ENCODE results near the gene PCBP3. TPM values are rescaled to one million over a fixed set of nuclear protein-coding genes. Genes with fewer than 3 reads are reported as not detected.
"Not testable (repeated sequence)": the region's sequence is repeated elsewhere in the genome, so short reads cannot be mapped to it uniquely, and the experiment has no call there.

PCBP3 gene
- total and polyA plus RNA-seq, 2 donors (not counting 3 experiments of a cell fraction or from before 2014, with no cell fraction given): 0.06 to 1.1 TPM

DNA sequence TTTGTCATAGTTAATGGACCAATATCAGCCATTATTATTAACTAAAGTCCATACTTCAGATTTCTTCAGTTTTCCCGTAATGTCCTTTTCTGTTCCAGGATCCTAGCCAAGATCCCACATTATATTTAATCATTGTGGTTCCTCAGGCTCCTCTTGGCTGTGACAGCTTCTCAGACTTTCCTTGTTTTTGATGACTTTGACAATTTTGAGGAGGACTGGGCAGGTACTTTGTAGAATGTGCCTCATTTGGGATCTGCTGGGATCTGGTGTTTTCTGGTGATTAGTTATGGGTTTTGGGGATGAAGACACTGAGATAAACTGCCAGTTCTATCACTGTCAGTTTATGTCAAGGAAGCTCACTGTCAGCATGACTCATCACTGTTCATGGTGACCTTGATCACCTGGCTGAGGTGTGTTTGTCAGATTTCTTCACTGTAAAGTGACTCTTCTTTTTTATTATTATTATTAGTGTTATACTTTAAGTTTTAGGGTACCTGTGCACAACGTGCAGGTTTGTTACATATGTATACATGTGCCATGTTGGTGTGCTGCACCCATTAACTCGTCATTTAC, 66.3 kb downstream of the PCBP3 start:
- H3K9me1 ChIP-seq (replicated peaks; ENCODE audit: control insufficient read depth, extremely low read depth, insufficient read depth, low read length): no peaks in the 10 kb centered on the region
- no peak overlapping the region for H3K4me3 ChIP-seq (replicated peaks in 1 of 3; ENCODE audit: insufficient read depth in 1 of 3, low read depth in 1 of 3, low read length in 3 of 3)
- DNase-seq (ENCODE audit: low read depth, low spot score) (no peak), FAIRE-seq (no peak)
- no peak overlapping the region for H3K27ac ChIP-seq (ENCODE audit: insufficient read depth, low read depth, low read length)
- intact Hi-C loops (cut with micrococcal nuclease) (no loop called here), dilution Hi-C loops (cut with MboI; ENCODE audit: extremely low pct_ligation_motif_present, low sequenced_read_pairs) (no loop called here)
- H2AFZ ChIP-seq (ENCODE audit: low read depth, low read length): no peak overlapping the region
- BruUV-seq (replicated peaks): no TSS peak
- no peaks in the 10 kb centered on the region for H3K9me3 ChIP-seq (replicated peaks; ENCODE audit: control insufficient read depth, insufficient read depth, low read length)
- no peak overlapping the region for H3K4me2 ChIP-seq (ENCODE audit: insufficient read depth, low read length)
- no peaks in the 10 kb centered on the region for H3K36me3 ChIP-seq (ENCODE audit: control insufficient read depth in 2 of 2, extremely low read depth in 1 of 2, insufficient read depth in 2 of 2, low read length in 2 of 2)
- ChIA-PET POLR2A (no interaction called here), CTCF (no interaction called here)
- H3K9ac ChIP-seq (replicated peaks; ENCODE audit: extremely low read depth, insufficient read depth, low read length): no peak overlapping the region
- TF ChIP-seq, protein P1, sequence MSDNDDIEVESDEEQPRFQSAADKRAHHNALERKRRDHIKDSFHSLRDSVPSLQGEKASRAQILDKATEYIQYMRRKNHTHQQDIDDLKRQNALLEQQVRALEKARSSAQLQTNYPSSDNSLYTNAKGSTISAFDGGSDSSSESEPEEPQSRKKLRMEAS (IDR thresholded peaks at IDR 0.05; ENCODE audit: insufficient read depth, insufficient read length): no peak
- TF ChIP-seq MYC (IDR thresholded peaks at IDR 0.05; ENCODE audit: low read depth, low read length) (no peak), POLR2A (IDR thresholded peaks at IDR 0.05; ENCODE audit: low read depth, low read length) (no peak), GATA2 (IDR thresholded peaks at IDR 0.05; ENCODE audit: insufficient read depth, insufficient read length, low read depth, low read length) (no peak), EZH2 (IDR thresholded peaks at IDR 0.05; ENCODE audit: borderline replicate concordance, low read depth, low read length, severe bottlenecking) (no peak), JUN (IDR thresholded peaks at IDR 0.05; ENCODE audit: borderline replicate concordance, insufficient read depth, insufficient read length, low read depth) (no peak), POLR2AphosphoS5 (IDR thresholded peaks at IDR 0.05; ENCODE audit: insufficient read depth, low read depth, low read length) (no peak), FOS (IDR thresholded peaks at IDR 0.05; ENCODE audit: borderline replicate concordance, insufficient read depth, low read length) (no peak)
- TF ChIP-seq, protein P2, sequence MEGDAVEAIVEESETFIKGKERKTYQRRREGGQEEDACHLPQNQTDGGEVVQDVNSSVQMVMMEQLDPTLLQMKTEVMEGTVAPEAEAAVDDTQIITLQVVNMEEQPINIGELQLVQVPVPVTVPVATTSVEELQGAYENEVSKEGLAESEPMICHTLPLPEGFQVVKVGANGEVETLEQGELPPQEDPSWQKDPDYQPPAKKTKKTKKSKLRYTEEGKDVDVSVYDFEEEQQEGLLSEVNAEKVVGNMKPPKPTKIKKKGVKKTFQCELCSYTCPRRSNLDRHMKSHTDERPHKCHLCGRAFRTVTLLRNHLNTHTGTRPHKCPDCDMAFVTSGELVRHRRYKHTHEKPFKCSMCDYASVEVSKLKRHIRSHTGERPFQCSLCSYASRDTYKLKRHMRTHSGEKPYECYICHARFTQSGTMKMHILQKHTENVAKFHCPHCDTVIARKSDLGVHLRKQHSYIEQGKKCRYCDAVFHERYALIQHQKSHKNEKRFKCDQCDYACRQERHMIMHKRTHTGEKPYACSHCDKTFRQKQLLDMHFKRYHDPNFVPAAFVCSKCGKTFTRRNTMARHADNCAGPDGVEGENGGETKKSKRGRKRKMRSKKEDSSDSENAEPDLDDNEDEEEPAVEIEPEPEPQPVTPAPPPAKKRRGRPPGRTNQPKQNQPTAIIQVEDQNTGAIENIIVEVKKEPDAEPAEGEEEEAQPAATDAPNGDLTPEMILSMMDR (IDR thresholded peaks at IDR 0.05; ENCODE audit: extremely low read depth in 1 of 2, insufficient read depth in 1 of 2, low read depth in 1 of 2, low read length in 2 of 2): no peak
- H3K27me3 ChIP-seq (ENCODE audit: control insufficient read depth in 2 of 2, insufficient read depth in 2 of 2, low read length in 2 of 2): no peaks in the 10 kb centered on the region
- H3K79me2 ChIP-seq (ENCODE audit: control insufficient read depth, insufficient read depth, low read length): no peaks in the 10 kb centered on the region
- no peaks in the 10 kb centered on the region for H3K4me1 ChIP-seq (ENCODE audit: control insufficient read depth, extremely low read depth, insufficient read depth, low read length)
- H4K20me1 ChIP-seq (replicated peaks; ENCODE audit: control insufficient read depth, extremely low read depth, insufficient read depth, low read length): no peaks in the 10 kb centered on the region

DNA sequence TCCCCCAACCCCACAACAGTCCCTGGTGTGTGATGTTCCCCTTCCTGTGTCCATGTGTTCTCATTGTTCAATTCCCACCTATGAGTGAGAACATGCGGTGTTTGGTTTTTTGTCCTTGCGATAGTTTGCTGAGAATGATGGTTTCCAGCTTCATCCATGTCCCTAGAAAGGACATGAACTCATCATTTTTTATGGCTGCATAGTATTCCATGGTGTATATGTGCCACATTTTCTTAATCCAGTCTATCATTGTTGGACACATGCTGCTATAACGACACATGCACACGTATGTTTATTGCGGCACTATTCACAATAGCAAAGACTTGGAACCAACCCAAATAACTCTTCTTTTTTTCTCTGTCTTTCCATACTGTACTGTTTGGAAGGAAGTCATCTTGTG, 66.8 kb downstream of the PCBP3 start:
- intact Hi-C loops (cut with micrococcal nuclease); H3K4me2 ChIP-seq (ENCODE audit: insufficient read depth, low read length); H3K79me2 ChIP-seq (ENCODE audit: control insufficient read depth, insufficient read depth, low read length); H3K4me3 ChIP-seq (replicated peaks in 1 of 3; ENCODE audit: insufficient read depth in 1 of 3, low read depth in 1 of 3, low read length in 3 of 3); H3K36me3 ChIP-seq (ENCODE audit: control insufficient read depth in 2 of 2, extremely low read depth in 1 of 2, insufficient read depth in 2 of 2, low read length in 2 of 2); H3K9me3 ChIP-seq (replicated peaks; ENCODE audit: control insufficient read depth, insufficient read depth, low read length); H3K9me1 ChIP-seq (replicated peaks; ENCODE audit: control insufficient read depth, extremely low read depth, insufficient read depth, low read length); DNase-seq (ENCODE audit: low read depth, low spot score); H3K27me3 ChIP-seq (ENCODE audit: control insufficient read depth in 2 of 2, insufficient read depth in 2 of 2, low read length in 2 of 2); FAIRE-seq; H3K4me1 ChIP-seq (ENCODE audit: control insufficient read depth, extremely low read depth, insufficient read depth, low read length); dilution Hi-C loops (cut with MboI; ENCODE audit: extremely low pct_ligation_motif_present, low sequenced_read_pairs); H3K9ac ChIP-seq (replicated peaks; ENCODE audit: extremely low read depth, insufficient read depth, low read length); H4K20me1 ChIP-seq (replicated peaks; ENCODE audit: control insufficient read depth, extremely low read depth, insufficient read depth, low read length); BruUV-seq (replicated peaks); CTCF ChIA-PET; H3K27ac ChIP-seq (ENCODE audit: insufficient read depth, low read depth, low read length); POLR2A ChIA-PET; H2AFZ ChIP-seq (ENCODE audit: low read depth, low read length): not testable (repeated sequence)

Measured in endothelial cell of umbilical vein (primary cell).